Measurements from ENCODE around the gene SND1.

The SND1 gene

DNA sequence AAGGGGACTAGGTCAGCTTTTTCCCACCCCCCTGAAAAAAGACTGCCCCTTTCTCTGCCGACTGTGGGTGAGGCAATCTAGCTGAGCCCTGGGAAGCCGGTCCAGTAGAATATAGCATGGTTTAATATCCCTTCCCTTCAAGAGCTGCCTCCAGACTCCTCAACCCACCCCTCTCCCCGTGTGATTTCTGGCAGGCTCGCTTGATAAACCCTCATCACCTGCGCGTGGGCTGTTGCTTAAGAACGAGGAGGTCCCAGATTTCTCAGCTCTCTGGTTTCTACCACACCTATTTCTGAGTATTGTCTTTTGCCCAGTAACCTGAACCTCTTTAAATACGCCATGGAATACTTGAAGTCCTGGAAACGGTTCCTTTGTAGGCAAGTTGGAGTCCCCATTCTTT lies 381.3 kb downstream of the SND1 start:
- Histone ChIP-seq H4K20me1 (peaks cover 21 to 77% (median 43%) of the 10 kb centered on the region in 11 experiments; a peak in 21 of 22 replicates), H3K27me3 (peaks cover 0 to 13% (median 8%) of the 10 kb centered on the region in 11 experiments; a peak in 9 of 22 replicates), H3K9me3 (replicated peaks in 1 of 11) (peaks cover 0 to 7% (median 0%) of the 10 kb centered on the region in 11 experiments; a peak in 3 of 22 replicates), H3K4me2 (peak overlapping the region; percentile 96 to 100 (median 98)), H3K36me3 (peaks cover 0 to 24% (median 23%) of the 10 kb centered on the region in 11 experiments; a peak in 20 of 22 replicates), H3K4me3 (peak overlapping the region; percentile 76 to 95 (median 90)), H3K27ac (peak overlapping the region in 9 of 11 experiments; percentile 91 to 95 (median 92); a peak in 19 of 22 replicates), H3K4me1 (peaks cover 50 to 67% (median 58%) of the 10 kb centered on the region in 10 experiments), H3K9ac (peak overlapping the region; percentile 82 to 96 (median 94); a peak in 21 of 22 replicates)
- TF ChIP-seq Cebpa-rat (IDR thresholded peaks at IDR 0.05) = no peak

DNA sequence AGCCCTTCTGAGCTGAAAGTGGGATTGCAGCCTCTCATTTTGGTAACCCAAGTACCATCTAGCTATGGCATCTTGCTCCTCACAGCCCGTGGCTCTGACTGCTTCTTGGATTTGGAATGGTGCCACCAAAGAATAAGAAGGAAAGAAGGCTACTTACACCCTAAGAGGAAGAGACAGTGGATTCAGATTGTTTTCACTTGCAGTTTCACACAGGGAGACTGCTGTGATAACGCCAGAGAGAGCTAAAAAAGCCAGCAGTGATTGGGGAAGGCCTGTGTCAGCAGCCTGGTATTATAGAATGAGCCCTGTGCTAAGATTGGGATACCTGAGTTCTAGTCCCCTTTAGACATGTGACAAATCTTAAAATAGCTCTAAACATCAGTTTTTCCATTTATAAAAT lies 382.8 kb downstream of the SND1 start:
- H3K9ac ChIP-seq = peak overlapping the region in 2 of 11 experiments; percentile 21 to 27; a peak in 1 of 22 replicates
- H3K9me3 ChIP-seq (replicated peaks in 1 of 11) = no peaks in the 10 kb centered on the region; a peak in 1 of 22 replicates
- no peak overlapping the region for H3K4me3 ChIP-seq
- H3K27me3 ChIP-seq = peaks cover 0 to 13% (median 8%) of the 10 kb centered on the region in 11 experiments; a peak in 9 of 22 replicates
- peak overlapping the region in 1 of 11 experiments; percentile 10; a peak in 1 of 22 replicates for H3K27ac ChIP-seq
- H3K4me2 ChIP-seq = peak overlapping the region; percentile 38 to 100 (median 98); a peak in 19 of 22 replicates
- peaks cover 8 to 76% (median 35%) of the 10 kb centered on the region in 11 experiments; a peak in 20 of 22 replicates for H4K20me1 ChIP-seq
- no peak for TF ChIP-seq Cebpa-rat (IDR thresholded peaks at IDR 0.05)
- H3K36me3 ChIP-seq = peaks cover 0 to 9% (median 8%) of the 10 kb centered on the region in 11 experiments; a peak in 18 of 22 replicates
- H3K4me1 ChIP-seq = peaks cover 35 to 52% (median 43%) of the 10 kb centered on the region in 10 experiments

DNA sequence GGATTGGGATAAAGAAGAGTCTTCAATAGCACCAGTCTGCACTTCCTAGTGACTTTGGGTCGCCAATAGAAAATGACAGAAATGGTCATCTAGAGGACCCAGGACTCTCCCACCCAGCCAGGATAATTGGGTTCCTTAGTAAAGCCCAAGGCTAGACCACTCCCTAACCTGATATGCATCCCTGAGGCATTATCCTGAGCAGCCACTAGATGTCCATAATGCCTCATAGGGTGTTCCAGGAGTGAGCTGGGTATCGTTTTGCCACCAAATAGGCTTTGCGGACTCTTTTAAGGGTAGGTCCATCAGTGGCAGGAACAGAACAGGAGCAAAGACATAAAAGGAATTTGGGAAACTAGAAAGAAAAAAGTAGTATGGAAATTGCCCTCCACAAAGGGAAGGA lies 383.7 kb downstream of the SND1 start:
- H3K4me1 ChIP-seq = peaks cover 27 to 45% (median 36%) of the 10 kb centered on the region in 10 experiments
- H3K9ac ChIP-seq = no peak overlapping the region
- TF ChIP-seq Cebpa-rat (IDR thresholded peaks at IDR 0.05) = no peak
- H3K36me3 ChIP-seq = peaks cover 0 to under 1% (median 0%) of the 10 kb centered on the region in 11 experiments; a peak in 2 of 22 replicates
- no peak overlapping the region for H3K4me3 ChIP-seq
- H3K27me3 ChIP-seq = peaks cover 0 to 13% (median 8%) of the 10 kb centered on the region in 11 experiments; a peak in 9 of 22 replicates
- H3K9me3 ChIP-seq (replicated peaks in 1 of 11) = no peaks in the 10 kb centered on the region
- no peak overlapping the region for H3K27ac ChIP-seq
- peaks cover 0 to 80% (median 29%) of the 10 kb centered on the region in 11 experiments; a peak in 14 of 22 replicates for H4K20me1 ChIP-seq
- peak overlapping the region in 1 of 11 experiments; percentile 96; a peak in 1 of 22 replicates for H3K4me2 ChIP-seq

DNA sequence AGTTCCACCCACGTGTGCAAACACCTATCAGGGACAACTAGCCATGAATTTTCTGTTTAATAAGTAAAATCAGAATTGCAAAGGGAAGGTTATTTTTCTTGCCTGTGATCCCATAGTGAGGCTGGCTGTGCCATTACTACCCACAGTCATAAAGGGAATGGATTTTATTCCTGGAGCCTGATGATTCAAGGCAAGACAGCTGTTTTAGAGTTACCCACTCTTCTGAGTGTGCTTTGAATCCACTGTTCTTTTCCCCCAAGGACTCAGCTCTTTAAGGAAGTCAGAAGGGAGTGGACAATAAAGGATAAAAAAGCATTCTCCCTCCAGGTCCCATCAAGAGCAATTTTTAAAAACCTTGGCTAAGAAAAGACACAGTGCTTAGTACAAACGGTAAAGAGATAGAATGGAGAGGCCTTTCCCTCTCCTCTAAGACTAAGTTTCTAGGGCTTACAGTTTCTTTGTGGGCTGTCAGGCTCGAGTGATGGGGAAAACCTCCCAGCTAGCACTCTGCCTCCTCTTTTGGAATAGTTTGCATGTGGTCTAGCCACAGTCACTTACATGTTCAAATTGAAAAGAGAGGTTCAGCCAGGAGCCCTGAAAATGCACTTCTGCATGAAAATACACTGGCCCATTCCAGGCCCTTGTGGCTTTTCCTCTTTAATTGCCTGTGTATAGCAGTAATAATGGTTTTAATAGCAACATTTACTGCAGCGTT lies 384.4 kb downstream of the SND1 start:
- H3K4me2 ChIP-seq = 0 out of 22 replicates have a peak overlapping the region, but pooled peaks of 1 of the 11 experiments have one; percentile 3
- peaks cover 0 to 87% (median 30%) of the 10 kb centered on the region in 11 experiments; a peak in 13 of 22 replicates for H4K20me1 ChIP-seq

DNA sequence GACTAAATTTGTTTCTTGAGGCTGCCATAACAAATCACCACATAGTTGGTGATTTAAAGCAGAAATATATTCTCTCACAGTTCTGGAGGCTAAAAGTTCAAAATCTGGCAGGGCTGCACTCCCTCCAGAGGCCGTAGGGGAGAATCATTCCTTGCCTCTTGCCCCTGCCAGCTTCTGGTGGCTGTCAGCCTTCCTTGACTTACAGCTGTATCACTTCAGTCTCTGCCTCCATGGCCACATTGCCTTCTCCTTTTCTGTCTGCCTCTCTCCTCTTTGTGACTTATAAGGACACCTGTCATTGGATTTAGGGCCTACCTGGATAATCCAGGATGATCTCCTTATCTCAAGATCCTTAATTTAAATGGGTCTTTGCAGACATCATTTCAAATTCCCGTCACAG lies 385.1 kb downstream of the SND1 start:
- H3K9me3 ChIP-seq (replicated peaks in 1 of 11) = no peaks in the 10 kb centered on the region
- no peak overlapping the region for H3K4me2 ChIP-seq
- peaks cover 3 to 94% (median 37%) of the 10 kb centered on the region in 11 experiments; a peak in 16 of 22 replicates for H4K20me1 ChIP-seq
- peaks cover 28 to 55% (median 45%) of the 10 kb centered on the region in 10 experiments for H3K4me1 ChIP-seq
- TF ChIP-seq Cebpa-rat (IDR thresholded peaks at IDR 0.05) = no peak
- H3K27ac ChIP-seq = no peak overlapping the region
- peaks cover 0 to 11% (median 4%) of the 10 kb centered on the region in 11 experiments; a peak in 12 of 22 replicates for H3K36me3 ChIP-seq
- H3K27me3 ChIP-seq = peaks cover 0 to 13% (median 8%) of the 10 kb centered on the region in 11 experiments; a peak in 9 of 22 replicates
- no peak overlapping the region for H3K4me3 ChIP-seq
- H3K9ac ChIP-seq = no peak overlapping the region

More for the DNA sequence above, 384.4 kb downstream of the SND1 start:
- no peaks in the 10 kb centered on the region for H3K9me3 ChIP-seq (replicated peaks in 1 of 11)
- H3K27me3 ChIP-seq = peaks cover 0 to 13% (median 8%) of the 10 kb centered on the region in 11 experiments; a peak in 9 of 22 replicates
- peaks cover 27 to 52% (median 41%) of the 10 kb centered on the region in 10 experiments for H3K4me1 ChIP-seq
- peaks cover 0 to 6% (median 0%) of the 10 kb centered on the region in 11 experiments; a peak in 2 of 22 replicates for H3K36me3 ChIP-seq
- H3K9ac ChIP-seq = no peak overlapping the region; a peak in 1 of 22 replicates
- no peak overlapping the region for H3K4me3 ChIP-seq
- TF ChIP-seq Cebpa-rat (IDR thresholded peaks at IDR 0.05) = no peak
- no peak overlapping the region for H3K27ac ChIP-seq

DNA sequence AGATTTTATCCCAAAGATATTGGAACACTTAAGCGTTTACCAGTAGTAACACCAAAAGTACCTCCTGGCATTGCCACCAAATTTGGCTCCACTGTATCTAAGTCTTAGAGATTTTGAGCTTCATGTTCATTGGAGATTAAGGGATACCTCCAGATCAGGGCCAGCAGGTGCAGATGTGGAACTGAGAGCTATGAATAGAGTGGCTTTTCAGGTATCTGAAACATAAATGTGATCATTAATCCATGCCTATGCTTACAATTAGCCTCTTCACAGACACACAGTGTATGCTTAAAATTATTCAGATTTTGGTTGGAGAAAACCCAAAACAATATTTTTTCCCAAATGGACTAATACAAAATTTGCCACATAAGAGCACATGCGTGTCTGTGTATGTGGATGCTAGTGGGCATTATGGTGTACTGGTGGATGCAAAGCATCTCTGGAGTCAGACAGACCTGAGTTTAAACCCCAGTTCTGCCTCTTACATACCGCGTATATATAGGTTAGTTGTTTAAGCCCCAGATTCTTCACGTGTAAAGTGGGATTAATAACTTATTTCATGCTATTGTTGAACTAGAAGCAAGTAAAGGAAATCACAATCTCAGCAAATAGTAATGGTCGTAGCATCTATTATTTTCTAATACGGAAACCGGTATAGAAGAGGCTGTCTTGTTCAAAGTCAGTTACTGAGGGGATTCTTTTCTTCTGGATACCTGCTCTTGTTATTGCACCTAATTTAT lies 386.1 kb downstream of the SND1 start:
- H3K27me3 ChIP-seq = peaks cover 0 to 6% (median 4%) of the 10 kb centered on the region in 11 experiments; a peak in 8 of 22 replicates
- no peak overlapping the region for H3K27ac ChIP-seq
- H3K4me1 ChIP-seq = peaks cover 30 to 54% (median 45%) of the 10 kb centered on the region in 10 experiments
- peaks cover 6 to 91% (median 35%) of the 10 kb centered on the region in 11 experiments; a peak in 16 of 22 replicates for H4K20me1 ChIP-seq
- no peaks in the 10 kb centered on the region for H3K9me3 ChIP-seq (replicated peaks in 1 of 11)
- H3K4me3 ChIP-seq = no peak overlapping the region
- TF ChIP-seq Cebpa-rat (IDR thresholded peaks at IDR 0.05) = no peak
- H3K9ac ChIP-seq = no peak overlapping the region
- no peak overlapping the region for H3K4me2 ChIP-seq
- peaks cover 0 to 15% (median 13%) of the 10 kb centered on the region in 11 experiments; a peak in 13 of 22 replicates for H3K36me3 ChIP-seq

DNA sequence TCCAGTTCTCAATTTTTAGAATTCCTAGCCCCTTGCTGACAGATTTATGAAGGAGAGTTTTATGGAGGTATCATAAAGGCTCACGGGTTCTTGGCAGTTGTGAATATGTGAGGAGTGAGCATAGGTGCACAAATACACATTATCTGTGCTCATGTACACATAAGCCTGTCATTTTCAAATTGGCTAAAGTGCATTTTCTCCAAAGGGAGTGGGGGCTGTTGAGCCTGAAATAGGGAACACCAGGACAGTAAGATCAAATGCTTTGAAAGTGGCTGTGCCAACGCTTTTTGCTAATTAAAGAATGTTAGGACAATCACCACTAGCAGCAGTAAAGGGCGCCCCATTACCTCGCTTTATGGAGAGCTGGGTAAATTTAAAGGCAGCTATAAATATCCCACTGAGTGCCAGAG lies 387.6 kb downstream of the SND1 start:
- Histone ChIP-seq H4K20me1 (peaks cover 6 to 82% (median 32%) of the 10 kb centered on the region in 11 experiments; a peak in 16 of 22 replicates), H3K27ac (no peak overlapping the region), H3K4me2 (no peak overlapping the region), H3K4me3 (no peak overlapping the region), H3K9ac (no peak overlapping the region), H3K36me3 (peaks cover 0 to 16% (median 13%) of the 10 kb centered on the region in 11 experiments; a peak in 13 of 22 replicates), H3K9me3 (replicated peaks in 1 of 11) (no peaks in the 10 kb centered on the region), H3K27me3 (no peaks in the 10 kb centered on the region), H3K4me1 (peaks cover 31 to 52% (median 43%) of the 10 kb centered on the region in 10 experiments)
- TF ChIP-seq Cebpa-rat (IDR thresholded peaks at IDR 0.05) = no peak

DNA sequence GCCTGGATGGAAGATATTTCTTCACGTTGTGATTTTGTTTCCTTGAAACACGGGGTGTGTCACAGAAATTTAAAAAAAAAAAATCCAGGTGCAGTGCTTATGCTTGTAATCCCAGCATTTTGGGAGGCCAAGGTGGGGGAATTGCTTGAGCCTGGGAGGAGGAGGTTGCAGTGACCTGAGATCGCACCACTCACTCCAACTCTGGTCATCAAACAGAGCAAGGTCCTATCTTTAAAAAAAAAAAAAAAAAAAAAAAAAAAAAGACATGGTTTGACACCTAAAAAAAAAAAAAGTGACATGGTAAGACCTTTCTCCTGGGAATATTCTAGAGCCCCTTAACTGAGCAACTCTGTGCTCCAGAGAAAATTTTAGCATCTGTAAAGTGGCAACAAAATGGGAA lies 388.2 kb downstream of the SND1 start:
- no peak overlapping the region for H3K27ac ChIP-seq
- H4K20me1 ChIP-seq = peaks cover 6 to 78% (median 38%) of the 10 kb centered on the region in 11 experiments; a peak in 16 of 22 replicates
- no peak overlapping the region for H3K9ac ChIP-seq
- no peaks in the 10 kb centered on the region for H3K9me3 ChIP-seq (replicated peaks in 1 of 11)
- no peaks in the 10 kb centered on the region for H3K27me3 ChIP-seq
- H3K4me2 ChIP-seq = no peak overlapping the region
- no peak for TF ChIP-seq Cebpa-rat (IDR thresholded peaks at IDR 0.05)
- peaks cover 32 to 52% (median 43%) of the 10 kb centered on the region in 10 experiments for H3K4me1 ChIP-seq
- no peak overlapping the region for H3K4me3 ChIP-seq
- H3K36me3 ChIP-seq = peaks cover 0 to 16% (median 13%) of the 10 kb centered on the region in 11 experiments; a peak in 13 of 22 replicates
